Esophagus (tissue), 2 donors: ENCODE results near the gene ABCA13. TPM values are rescaled to one million over a fixed set of nuclear protein-coding genes. Genes with fewer than 3 reads are reported as not detected.

ENCODE experiments used
- H3K27ac ChIP-seq, 2 donors: one replicate each; pipeline ENCODE4 v1.5.1; 2013; ENCODE audit warnings: low read depth in 2 of 2, mild to moderate bottlenecking in 2 of 2, inconsistent platforms in 1 of 2, low read length in 1 of 2, moderate library complexity in 1 of 2
- H3K27me3 ChIP-seq, 2 donors: one replicate each; pipeline ENCODE4 v1.6.1; 2013; ENCODE audit warnings: low read length in 2 of 2, control low read depth in 1 of 2, mild to moderate bottlenecking in 1 of 2; ENCODE audit not compliant: insufficient read depth in 2 of 2, control insufficient read depth in 1 of 2
- H3K36me3 ChIP-seq, 2 donors: one replicate each; pipeline ENCODE4 v1.6.1; 2013; ENCODE audit warnings: low read length in 1 of 2; ENCODE audit not compliant: control insufficient read depth in 2 of 2, insufficient read depth in 2 of 2
- H3K4me1 ChIP-seq, 2 donors: one replicate each; pipeline ENCODE4 v1.6.1; 2013; ENCODE audit warnings: low read length in 1 of 2; ENCODE audit not compliant: control insufficient read depth in 2 of 2, insufficient read depth in 2 of 2
- H3K4me3 ChIP-seq, 2 donors: one replicate each; pipeline ENCODE4 v1.5.1; 2013; ENCODE audit warnings: low read length in 2 of 2, mild to moderate bottlenecking in 2 of 2, low read depth in 1 of 2, moderate library complexity in 1 of 2
- H3K9me3 ChIP-seq, 2 donors: one replicate each; pipeline ENCODE4 v1.6.1; 2013; ENCODE audit warnings: mild to moderate bottlenecking in 2 of 2, low read depth in 1 of 2, low read length in 1 of 2, moderate library complexity in 1 of 2; ENCODE audit not compliant: control insufficient read depth in 2 of 2, insufficient read depth in 1 of 2
- WGBS, 2 donors: extraction: QIAGEN DNeasy Blood & Tissue Kit; methylation state at CpG; one replicate each; pipeline ENCODE4 v1.1.7; 2013; 5-methylcytosine and 5-hydroxymethylcytosine counted together
- polyA plus RNA-seq, 2 donors: library from polyadenylated mRNA; stranded (reverse); fragments of 200-250 nt; gene quantifications; one replicate each; pipeline ENCODE4 v1.2.3, GENCODE V29; 2013
- donor health status: healthy with polysubstance abuse.
- donor health status: Bipolar disorder and iron deficiency.

Gene ABCA13
- polyA plus RNA-seq, 2 donors = 0.49 to 1.6 TPM

DNA sequence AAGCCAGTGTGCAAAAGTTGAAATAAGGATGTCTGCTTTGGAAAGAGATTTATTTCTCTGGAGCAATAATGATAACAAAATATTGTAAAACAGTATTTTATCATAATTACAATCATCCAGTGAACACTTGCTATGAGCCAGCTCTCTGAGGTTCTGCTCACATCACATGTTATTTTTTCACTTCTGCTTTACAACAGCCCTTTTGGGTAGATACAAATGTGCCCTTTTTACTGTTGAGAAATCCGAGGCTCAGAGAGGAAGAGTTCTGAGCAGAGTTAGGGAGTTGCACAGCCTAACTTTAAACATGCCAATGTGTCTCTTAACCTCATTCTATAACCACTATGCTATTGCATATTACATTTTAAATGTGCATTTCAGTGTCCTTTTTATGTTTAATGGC lies 520.5 kb downstream of the ABCA13 start:
- Histone ChIP-seq H3K4me3 (no peak overlapping the region), H3K4me1 (no peaks in the 10 kb centered on the region), H3K9me3 (no peaks in the 10 kb centered on the region), H3K27ac (no peak overlapping the region), H3K27me3 (no peaks in the 10 kb centered on the region), H3K36me3 (no peaks in the 10 kb centered on the region)
- 43 to 53% methylated on average over 1 of the region's 1 CpG for WGBS, 2 donors

Other genes starting within 250 kb of the ABCA13 start
- gene PKD1L1, start 223.0 kb upstream of the ABCA13 start, polyA plus RNA-seq = under 1 TPM; 0.08 to 0.25 TPM
- gene HUS1, start 191.8 kb upstream of the ABCA13 start, polyA plus RNA-seq = 10 to 100 TPM in 1 of 2 donors, 1 to 10 TPM in 1; 5.4 to 13.5 TPM
- gene SUN3, start 142.4 kb upstream of the ABCA13 start, polyA plus RNA-seq = under 1 TPM in 1 of 2 donors, not detected in 1; 0.02 TPM
- under 1 TPM; 0.73 to 0.80 TPM for gene C7orf57, start 135.9 kb upstream of the ABCA13 start, polyA plus RNA-seq
- gene UPP1, start 82.2 kb upstream of the ABCA13 start, polyA plus RNA-seq = 100 to 1,000 TPM; 134 to 211 TPM